GM12878 (cell line): Measurements from ENCODE around the gene NEK3. TPM values are rescaled to one million over a fixed set of nuclear protein-coding genes. Genes with fewer than 3 reads are reported as not detected.

Experiments used
- ATAC-seq: fragments of 200-7000 bp; cut with Tn5 transposase; 3 replicates; pipeline ENCODE4 v1.9.1; 2020; ENCODE audit warnings: mild to moderate bottlenecking, moderate library complexity
- BruUV-seq: library from RNA; stranded (reverse); fragments of 400-500 nt; replicated peaks from 2 replicates; lab custom pipeline; 2021; lab: Mats Ljungman, UMichigan
- CTCF ChIA-PET: fragments of 300-600 bp; sonication (Branson Sonifier 250); formaldehyde crosslinking; extraction: SDS; loops from one replicate; lab custom pipeline; 2021; ENCODE audit warnings: inconsistent platforms; lab: Yijun Ruan, JAX
- POLR2A ChIA-PET: fragments of 350-600 bp; formaldehyde crosslinking; extraction: SDS; loops from one replicate; lab custom pipeline; 2021; ENCODE audit warnings: inconsistent platforms; lab: Charles Lee
- RAD21 ChIA-PET: fragments of 300-600 bp; sonication (Branson Sonifier 250); formaldehyde crosslinking; loops from one replicate; lab custom pipeline; 2023; ENCODE audit warnings: antibody characterized with exemption; ENCODE audit not compliant: unreplicated experiment; lab: Charles Lee
- SMC1A ChIA-PET: fragments of 300-600 bp; sonication (Branson Sonifier 250); formaldehyde crosslinking; loops from one replicate; lab custom pipeline; 2023; ENCODE audit not compliant: unreplicated experiment, uncharacterized antibody; lab: Charles Lee
- DNase-seq: peaks from one replicate; pipeline ENCODE4 v3.0.0-alpha.2; 2011; ENCODE audit warnings: low read depth, low spot score
- FAIRE-seq: peaks from 3 replicates; lab custom pipeline; 2011; peaks lifted over from hg19 to GRCh38; lab: Jason Lieb, UNC
- H2AFZ ChIP-seq: 2 replicates; pipeline ENCODE4 v1.6.0; 2011; ENCODE audit warnings: low read depth, low read length, control low read depth; ENCODE audit not compliant: control insufficient read depth
- H3K27ac ChIP-seq: 2 replicates; pipeline ENCODE4 v1.5.1; 2011; ENCODE audit warnings: control low read depth; ENCODE audit not compliant: control insufficient read depth, insufficient read depth
- H3K27me3 ChIP-seq, 2 experiments: replicated peaks in 1 of 2; 2 replicates each; pipeline versions ENCODE4 v1.6.0 to v1.6.1; 2011; ENCODE audit warnings: low read length in 1 of 2; ENCODE audit not compliant: control insufficient read depth in 2 of 2, insufficient read depth in 2 of 2
- H3K36me3 ChIP-seq, 2 experiments: 2 replicates each; pipeline ENCODE4 v1.5.1; 2011; ENCODE audit warnings: low read length in 1 of 2; ENCODE audit not compliant: control insufficient read depth in 2 of 2, insufficient read depth in 2 of 2
- H3K4me1 ChIP-seq: 2 replicates; pipeline ENCODE4 v1.6.1; 2011; ENCODE audit warnings: mild to moderate bottlenecking, low read length, moderate library complexity, mixed read lengths; ENCODE audit not compliant: control insufficient read depth, insufficient read depth
- H3K4me2 ChIP-seq: 2 replicates; pipeline ENCODE4 v1.6.0; 2011; ENCODE audit warnings: control low read depth; ENCODE audit not compliant: control insufficient read depth, insufficient read depth
- H3K4me3 ChIP-seq: fragments of 200-600 bp; sonication (generic); 2 replicates; pipeline ENCODE4 v1.5.1; 2016
- H3K79me2 ChIP-seq: 2 replicates; pipeline ENCODE4 v1.6.0; 2011; ENCODE audit warnings: low read length; ENCODE audit not compliant: control insufficient read depth, insufficient read depth
- H3K9ac ChIP-seq: 2 replicates; pipeline ENCODE4 v1.8.0; 2011; ENCODE audit warnings: low read length, control low read depth, mixed read lengths; ENCODE audit not compliant: control insufficient read depth, insufficient read depth
- H3K9me3 ChIP-seq: replicated peaks from 3 replicates; pipeline ENCODE4 v1.5.1; 2011; ENCODE audit warnings: mild to moderate bottlenecking, low read length; ENCODE audit not compliant: control insufficient read depth, insufficient read depth
- H4K20me1 ChIP-seq: 2 replicates; pipeline ENCODE4 v1.6.0; 2011; ENCODE audit not compliant: control insufficient read depth, insufficient read depth
- CBFB ChIP-seq: IDR thresholded peaks from 2 replicates; pipeline ENCODE4 v1.6.1; 2016; ENCODE audit warnings: antibody characterized with exemption, low read depth
- CHD4 ChIP-seq: fragments of 200-600 bp; sonication (generic); IDR thresholded peaks from 2 replicates; pipeline ENCODE4 v1.6.1; 2016; ENCODE audit warnings: mild to moderate bottlenecking
- FOS ChIP-seq: IDR thresholded peaks from 3 replicates; pipeline ENCODE4 v1.6.1; 2011; ENCODE audit warnings: borderline replicate concordance; ENCODE audit not compliant: insufficient read length; ENCODE audit errors: extremely low read depth
- PML ChIP-seq: IDR thresholded peaks from 2 replicates; pipeline ENCODE4 v1.6.1; 2012; ENCODE audit warnings: low read length, inconsistent platforms
- POLR2A ChIP-seq: IDR thresholded peaks from 2 replicates; pipeline ENCODE4 v1.6.1; 2011; ENCODE audit warnings: low read depth, mild to moderate bottlenecking, low read length
- SIN3A ChIP-seq: IDR thresholded peaks from 2 replicates; pipeline ENCODE4 v1.6.1; 2012; ENCODE audit warnings: low read depth, low read length, improper control_type of control experiment
- SMAD1 ChIP-seq: fragments of 450-650 bp; IDR thresholded peaks from 2 replicates; pipeline ENCODE4 v1.6.1; 2018; ENCODE audit warnings: mild to moderate bottlenecking, low read depth; ENCODE audit not compliant: partially characterized antibody
- ZNF217 ChIP-seq: fragments of 450-650 bp; IDR thresholded peaks from 2 replicates; pipeline ENCODE4 v1.6.1; 2017; ENCODE audit warnings: antibody characterized with exemption, mild to moderate bottlenecking
- ZZZ3 ChIP-seq: IDR thresholded peaks from 2 replicates; pipeline ENCODE4 v1.6.1; 2011; ENCODE audit warnings: low read depth; ENCODE audit not compliant: control insufficient read depth, insufficient read length
- WGBS: methylation state at CpG from one replicate; pipeline ENCODE4 v1.1.6; 2016; ENCODE audit warnings: low lambda C conversion rate; ENCODE audit not compliant: insufficient replicate concordance, insufficient coverage; ENCODE audit errors: missing lambda C conversion rate; 5-methylcytosine and 5-hydroxymethylcytosine counted together
- in situ Hi-C: fragments of 300-500 bp; cut with MboI; formaldehyde crosslinking; loops from 9 replicates; pipeline ENCODE4 v1.14.3; 2018; ENCODE audit warnings: mixed read lengths
- intact Hi-C: fragments of 100-400 bp; cut with micrococcal nuclease; formaldehyde crosslinking; loops from one replicate; pipeline ENCODE4 v1.14.2; 2022; ENCODE audit not compliant: unreplicated experiment
- polyA plus RNA-seq, 11 experiments: library from polyadenylated mRNA; depleted of rRNA in 4 of 11; unstranded in 6 of 11; stranded (reverse) in 5 of 11; fragments of >200 nt; fragmentation: Nextera tagmentation in 4 of 11; fragmentation: Illumina TruSeq in 1 of 11; extraction: Ambion mirVana in 4 of 11; extraction: Trizol in 1 of 11; gene quantifications; 1 replicate in 1 of 11; 2 replicates in 10 of 11; pipeline versions ENCODE4 v1.2.1 to v1.2.3, GENCODE V29; 2011 to 2016; ENCODE audit warnings: inconsistent platforms in 2 of 11, missing spikeins in 2 of 11, low read depth in 1 of 11
- total RNA-seq, 4 experiments: library from RNA; depleted of rRNA in 3 of 4; stranded (reverse); fragments of >200 nt in 3 of 4; fragmentation: Illumina TruSeq in 1 of 4; extraction: Trizol in 1 of 4; gene quantifications; 2 replicates each; pipeline versions ENCODE4 v1.2.1 to v1.2.3, GENCODE V29; 2013 to 2021
- TF ChIP-seq, protein P1 (sequence below): fragments of 150-350 bp; IDR thresholded peaks from 2 replicates; pipeline ENCODE4 v1.6.1; 2016; ENCODE audit warnings: low read depth, low read length
- TF ChIP-seq, protein P2 (sequence below): IDR thresholded peaks from 2 replicates; pipeline ENCODE4 v1.6.1; 2011; ENCODE audit warnings: borderline replicate concordance, low read depth, mild to moderate bottlenecking, moderate library complexity, mixed read lengths, low read length; ENCODE audit not compliant: insufficient read depth; ENCODE audit errors: extremely low read length
- TF ChIP-seq, protein P3 (sequence below): IDR thresholded peaks from 2 replicates; pipeline ENCODE4 v1.6.1; 2012; ENCODE audit warnings: low read depth, low read length, improper control_type of control experiment

NEK3 gene
- total and polyA plus RNA-seq, 10 of the 15 experiments (the other 5 are each of a cell fraction or from before 2014, with no cell fraction given) = 2.9 to 9.3 (median 5.9) TPM

DNA sequence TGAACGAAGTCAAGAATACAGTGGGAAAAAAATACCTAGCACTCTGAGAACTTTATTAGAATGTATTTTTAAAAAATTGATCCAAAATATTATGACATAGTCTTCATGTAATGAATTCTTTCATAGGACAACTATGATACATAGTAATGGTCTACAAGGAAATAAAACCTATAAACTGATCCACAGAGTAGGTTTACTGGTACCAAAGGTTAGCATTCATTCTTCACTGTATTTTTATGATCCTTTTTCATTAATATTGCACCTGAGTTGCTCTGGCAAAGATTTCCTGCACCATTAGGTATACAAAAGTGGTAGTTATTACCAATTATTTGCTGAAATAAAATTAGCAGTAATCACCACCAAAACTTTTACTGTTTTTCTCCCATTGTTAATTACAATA, 4.2 kb downstream of the NEK3 start:
- peaks cover 5% of the 10 kb centered on the region; the same call in 1 of the 2 replicates for H3K4me1 ChIP-seq
- CTCF ChIA-PET = no interaction called here
- SMC1A ChIA-PET = no interaction called here
- RAD21 ChIA-PET = no interaction called here
- FAIRE-seq (no peak), ATAC-seq (no peak), DNase-seq (no peak)
- in situ Hi-C loops = no loop called here
- no TSS peak for BruUV-seq
- no peaks in the 10 kb centered on the region for H3K36me3 ChIP-seq
- intact Hi-C loops = no loop called here
- H3K4me2 ChIP-seq = no peak overlapping the region
- H4K20me1 ChIP-seq = no peaks in the 10 kb centered on the region
- H3K4me3 ChIP-seq = no peak overlapping the region
- TF ChIP-seq, protein P1, sequence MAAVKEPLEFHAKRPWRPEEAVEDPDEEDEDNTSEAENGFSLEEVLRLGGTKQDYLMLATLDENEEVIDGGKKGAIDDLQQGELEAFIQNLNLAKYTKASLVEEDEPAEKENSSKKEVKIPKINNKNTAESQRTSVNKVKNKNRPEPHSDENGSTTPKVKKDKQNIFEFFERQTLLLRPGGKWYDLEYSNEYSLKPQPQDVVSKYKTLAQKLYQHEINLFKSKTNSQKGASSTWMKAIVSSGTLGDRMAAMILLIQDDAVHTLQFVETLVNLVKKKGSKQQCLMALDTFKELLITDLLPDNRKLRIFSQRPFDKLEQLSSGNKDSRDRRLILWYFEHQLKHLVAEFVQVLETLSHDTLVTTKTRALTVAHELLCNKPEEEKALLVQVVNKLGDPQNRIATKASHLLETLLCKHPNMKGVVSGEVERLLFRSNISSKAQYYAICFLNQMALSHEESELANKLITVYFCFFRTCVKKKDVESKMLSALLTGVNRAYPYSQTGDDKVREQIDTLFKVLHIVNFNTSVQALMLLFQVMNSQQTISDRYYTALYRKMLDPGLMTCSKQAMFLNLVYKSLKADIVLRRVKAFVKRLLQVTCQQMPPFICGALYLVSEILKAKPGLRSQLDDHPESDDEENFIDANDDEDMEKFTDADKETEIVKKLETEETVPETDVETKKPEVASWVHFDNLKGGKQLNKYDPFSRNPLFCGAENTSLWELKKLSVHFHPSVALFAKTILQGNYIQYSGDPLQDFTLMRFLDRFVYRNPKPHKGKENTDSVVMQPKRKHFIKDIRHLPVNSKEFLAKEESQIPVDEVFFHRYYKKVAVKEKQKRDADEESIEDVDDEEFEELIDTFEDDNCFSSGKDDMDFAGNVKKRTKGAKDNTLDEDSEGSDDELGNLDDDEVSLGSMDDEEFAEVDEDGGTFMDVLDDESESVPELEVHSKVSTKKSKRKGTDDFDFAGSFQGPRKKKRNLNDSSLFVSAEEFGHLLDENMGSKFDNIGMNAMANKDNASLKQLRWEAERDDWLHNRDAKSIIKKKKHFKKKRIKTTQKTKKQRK = no peak
- TF ChIP-seq FOS = no peak
- no peak overlapping the region for H2AFZ ChIP-seq
- H3K27me3 ChIP-seq = no peaks in the 10 kb centered on the region
- no peak overlapping the region for H3K27ac ChIP-seq
- no peak overlapping the region for H3K9ac ChIP-seq
- no peaks in the 10 kb centered on the region for H3K79me2 ChIP-seq
- WGBS = 57% methylated on average over 1 of the region's 1 CpG
- H3K9me3 ChIP-seq = no peaks in the 10 kb centered on the region
- POLR2A ChIA-PET = no interaction called here

DNA sequence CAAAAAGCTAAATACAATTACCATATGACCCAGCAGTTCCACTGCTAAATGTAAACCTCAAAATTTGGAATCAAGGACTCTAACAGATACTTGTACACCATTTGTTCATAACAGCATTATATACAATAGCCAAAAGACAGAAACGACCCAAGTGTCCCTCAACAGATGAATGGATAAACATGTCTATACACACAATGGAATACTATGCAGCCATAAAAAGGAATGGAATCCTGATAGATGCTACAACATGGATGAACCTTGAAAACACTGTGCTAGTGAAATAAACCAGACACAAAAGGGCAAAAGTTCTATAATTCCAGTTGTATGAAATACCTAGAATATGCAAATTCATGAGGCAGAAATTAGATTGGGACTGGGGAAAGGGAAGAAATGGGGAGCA, 12.2 kb downstream of the NEK3 start:
- BruUV-seq = no TSS peak
- Histone ChIP-seq H3K4me2 (no peak overlapping the region), H4K20me1 (no peaks in the 10 kb centered on the region), H2AFZ (no peak overlapping the region), H3K4me3 (no peak overlapping the region), H3K4me1 (no peaks in the 10 kb centered on the region), H3K9me3 (no peaks in the 10 kb centered on the region), H3K36me3 (no peaks in the 10 kb centered on the region), H3K79me2 (no peaks in the 10 kb centered on the region), H3K27ac (no peak overlapping the region), H3K9ac (no peak overlapping the region), H3K27me3 (no peaks in the 10 kb centered on the region)
- RAD21 ChIA-PET = no interaction called here
- in situ Hi-C loops = no loop called here
- 0% methylated on average over 1 of the region's 1 CpG for WGBS
- POLR2A ChIA-PET = no interaction called here
- DNase-seq = no peak
- SMC1A ChIA-PET = interaction anchor here (1.1 kb wide), 1 partner anchor 9 kb away, joined by 3 read pairs; no protein-coding TSS in a partner anchor
- intact Hi-C loops = no loop called here
- ATAC-seq = no peak
- no peak for FAIRE-seq
- CTCF ChIA-PET = no interaction called here
- TF ChIP-seq ZZZ3 (no peak), SMAD1 (no peak), CHD4 (no peak), CBFB (no peak), ZNF217 (no peak), POLR2A (no peak), PML (no peak), SIN3A (no peak)
- TF ChIP-seq, protein P2, sequence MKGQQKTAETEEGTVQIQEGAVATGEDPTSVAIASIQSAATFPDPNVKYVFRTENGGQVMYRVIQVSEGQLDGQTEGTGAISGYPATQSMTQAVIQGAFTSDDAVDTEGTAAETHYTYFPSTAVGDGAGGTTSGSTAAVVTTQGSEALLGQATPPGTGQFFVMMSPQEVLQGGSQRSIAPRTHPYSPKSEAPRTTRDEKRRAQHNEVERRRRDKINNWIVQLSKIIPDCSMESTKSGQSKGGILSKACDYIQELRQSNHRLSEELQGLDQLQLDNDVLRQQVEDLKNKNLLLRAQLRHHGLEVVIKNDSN = no peak
- TF ChIP-seq, protein P3, sequence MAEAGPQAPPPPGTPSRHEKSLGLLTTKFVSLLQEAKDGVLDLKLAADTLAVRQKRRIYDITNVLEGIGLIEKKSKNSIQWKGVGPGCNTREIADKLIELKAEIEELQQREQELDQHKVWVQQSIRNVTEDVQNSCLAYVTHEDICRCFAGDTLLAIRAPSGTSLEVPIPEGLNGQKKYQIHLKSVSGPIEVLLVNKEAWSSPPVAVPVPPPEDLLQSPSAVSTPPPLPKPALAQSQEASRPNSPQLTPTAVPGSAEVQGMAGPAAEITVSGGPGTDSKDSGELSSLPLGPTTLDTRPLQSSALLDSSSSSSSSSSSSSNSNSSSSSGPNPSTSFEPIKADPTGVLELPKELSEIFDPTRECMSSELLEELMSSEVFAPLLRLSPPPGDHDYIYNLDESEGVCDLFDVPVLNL = no peak
